Measurements from ENCODE around the gene AHSG. TPM values are rescaled to one million over a fixed set of nuclear protein-coding genes. Genes with fewer than 3 reads are reported as not detected.

Gene AHSG
- total RNA-seq, 4 donors from 2014 or later = 1.1 to 3.6 TPM; not detected in 2

GRCh38 chr3:186637686-186638085, 24.8 kb downstream of the AHSG start:
- no peak for ATAC-seq
- in situ Hi-C loops (cut with MboI; ENCODE audit: low sequenced_read_pairs in 4 of 4) (no loop called here), intact Hi-C loops (cut with DNase I; ENCODE audit: low total_unique reads) (no loop called here)
- Histone ChIP-seq H3K27me3 (peaks cover 0 to 8% (median 2%) of the 10 kb centered on the region in 3 donors), H3K4me3 (no peak overlapping the region), H3K27ac (no peak overlapping the region), H3K4me1 (no peaks in the 10 kb centered on the region), H3K9me3 (no peaks in the 10 kb centered on the region), H3K36me3 (no peaks in the 10 kb centered on the region)
- no peak for TF ChIP-seq POLR2A (IDR thresholded peaks at IDR 0.05)
- TF ChIP-seq, protein P1, sequence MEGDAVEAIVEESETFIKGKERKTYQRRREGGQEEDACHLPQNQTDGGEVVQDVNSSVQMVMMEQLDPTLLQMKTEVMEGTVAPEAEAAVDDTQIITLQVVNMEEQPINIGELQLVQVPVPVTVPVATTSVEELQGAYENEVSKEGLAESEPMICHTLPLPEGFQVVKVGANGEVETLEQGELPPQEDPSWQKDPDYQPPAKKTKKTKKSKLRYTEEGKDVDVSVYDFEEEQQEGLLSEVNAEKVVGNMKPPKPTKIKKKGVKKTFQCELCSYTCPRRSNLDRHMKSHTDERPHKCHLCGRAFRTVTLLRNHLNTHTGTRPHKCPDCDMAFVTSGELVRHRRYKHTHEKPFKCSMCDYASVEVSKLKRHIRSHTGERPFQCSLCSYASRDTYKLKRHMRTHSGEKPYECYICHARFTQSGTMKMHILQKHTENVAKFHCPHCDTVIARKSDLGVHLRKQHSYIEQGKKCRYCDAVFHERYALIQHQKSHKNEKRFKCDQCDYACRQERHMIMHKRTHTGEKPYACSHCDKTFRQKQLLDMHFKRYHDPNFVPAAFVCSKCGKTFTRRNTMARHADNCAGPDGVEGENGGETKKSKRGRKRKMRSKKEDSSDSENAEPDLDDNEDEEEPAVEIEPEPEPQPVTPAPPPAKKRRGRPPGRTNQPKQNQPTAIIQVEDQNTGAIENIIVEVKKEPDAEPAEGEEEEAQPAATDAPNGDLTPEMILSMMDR (IDR thresholded peaks at IDR 0.05 in 4 of 5, conservative IDR thresholded peaks at IDR 0.05 in 1 of 5) = no peak
- no peak for DNase-seq

DNA sequence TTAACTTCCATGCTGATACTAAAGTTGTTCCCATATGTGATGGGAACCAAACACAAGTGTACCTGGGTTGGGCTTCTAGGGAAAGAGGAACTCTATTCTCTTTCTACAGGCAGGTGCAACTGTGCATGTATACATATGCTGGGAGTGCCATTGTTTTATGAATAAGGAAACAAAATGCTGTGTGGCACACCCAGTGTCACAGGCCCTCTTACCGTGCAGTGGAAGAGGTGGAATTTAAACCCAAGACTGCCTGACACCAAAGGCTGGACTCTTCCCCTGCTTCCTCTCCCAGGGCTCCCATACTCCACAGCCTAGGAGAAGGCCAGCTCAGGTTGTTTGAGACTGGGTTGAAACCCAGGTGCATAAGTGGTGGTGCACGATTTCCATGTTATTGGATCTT, 25.4 kb downstream of the AHSG start:
- in situ Hi-C loops (cut with MboI; ENCODE audit: low sequenced_read_pairs in 4 of 4) (no loop called here), intact Hi-C loops (cut with DNase I; ENCODE audit: low total_unique reads) (no loop called here)
- H3K4me3 ChIP-seq = no peak overlapping the region
- DNase-seq = no peak
- TF ChIP-seq POLR2A (IDR thresholded peaks at IDR 0.05) = no peak
- H3K27me3 ChIP-seq = peaks cover 0 to 8% (median 2%) of the 10 kb centered on the region in 3 donors
- no peak overlapping the region for H3K27ac ChIP-seq
- H3K4me1 ChIP-seq = no peaks in the 10 kb centered on the region
- no peaks in the 10 kb centered on the region for H3K36me3 ChIP-seq
- ATAC-seq = no peak
- no peaks in the 10 kb centered on the region for H3K9me3 ChIP-seq

DNA sequence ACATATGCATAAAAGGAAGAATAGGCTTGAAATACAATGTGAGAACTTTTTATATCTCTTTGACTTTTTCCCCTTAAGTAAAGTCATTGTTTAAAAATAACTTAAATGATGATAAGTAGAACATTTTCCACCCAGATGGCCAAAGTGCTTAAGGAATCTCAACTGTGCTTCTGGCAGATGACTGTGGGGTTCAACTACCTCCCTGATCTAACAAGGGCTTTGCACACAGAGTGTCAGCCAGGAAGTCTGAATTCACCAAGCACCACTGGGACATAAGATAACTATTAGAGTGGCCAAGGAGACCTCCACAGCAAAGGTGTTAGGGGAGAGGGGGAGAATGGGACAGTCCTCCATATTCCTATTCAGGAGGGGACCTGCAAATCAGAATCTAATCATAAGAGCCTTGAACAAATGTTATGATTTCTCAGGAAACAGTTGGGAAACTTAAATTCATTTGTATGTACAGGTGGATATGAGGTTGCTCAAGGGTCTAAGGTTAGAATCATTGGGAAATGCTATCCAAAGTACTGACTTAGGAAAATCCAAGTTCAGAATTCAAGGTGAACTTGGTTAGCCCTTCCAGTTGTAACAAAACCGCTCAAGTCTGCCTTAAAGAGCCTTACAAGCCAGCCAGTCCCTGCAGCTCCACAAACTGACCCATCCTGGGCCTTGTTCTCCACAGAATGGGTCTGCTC, 27.1 kb downstream of the AHSG start, which contains the start of gene FETUB:
Gene FETUB (plus strand): TSS at position 622 of the 695 bp plus-strand sequence. CDS start 62 bp downstream, at position 684.
- TF ChIP-seq, protein P1 (IDR thresholded peaks at IDR 0.05 in 4 of 5, conservative IDR thresholded peaks at IDR 0.05 in 1 of 5) = no peak
- TF ChIP-seq POLR2A (IDR thresholded peaks at IDR 0.05) = no peak
- Histone ChIP-seq H3K36me3 (no peaks in the 10 kb centered on the region), H3K4me3 (no peak within 1 kb of the TSS), H3K27me3 (peaks cover 0 to 8% (median 2%) of the 10 kb centered on the region in 3 donors), H3K4me1 (no peaks in the 10 kb centered on the region), H3K9me3 (no peaks in the 10 kb centered on the region), H3K27ac (no peak within 1 kb of the TSS)
- intact Hi-C loops (cut with DNase I; ENCODE audit: low total_unique reads) = no loop called here
- DNase-seq = no peak
- in situ Hi-C loops (cut with MboI; ENCODE audit: low sequenced_read_pairs in 4 of 4) = no loop called here
- ATAC-seq = no peak

GRCh38 chr3:186640473-186640818, 27.6 kb downstream of the AHSG start:
- TF ChIP-seq POLR2A (IDR thresholded peaks at IDR 0.05) = no peak
- TF ChIP-seq, protein P1 (IDR thresholded peaks at IDR 0.05 in 4 of 5, conservative IDR thresholded peaks at IDR 0.05 in 1 of 5) = no peak
- H3K4me3 ChIP-seq = no peak overlapping the region
- intact Hi-C loops (cut with DNase I; ENCODE audit: low total_unique reads) = no loop called here
- H3K9me3 ChIP-seq = no peaks in the 10 kb centered on the region
- no peaks in the 10 kb centered on the region for H3K36me3 ChIP-seq
- H3K27ac ChIP-seq = no peak overlapping the region
- ATAC-seq (no peak), DNase-seq (no peak)
- peaks cover 0 to 8% (median 2%) of the 10 kb centered on the region in 3 donors for H3K27me3 ChIP-seq
- in situ Hi-C loops (cut with MboI; ENCODE audit: low sequenced_read_pairs in 4 of 4) = no loop called here
- no peaks in the 10 kb centered on the region for H3K4me1 ChIP-seq

DNA sequence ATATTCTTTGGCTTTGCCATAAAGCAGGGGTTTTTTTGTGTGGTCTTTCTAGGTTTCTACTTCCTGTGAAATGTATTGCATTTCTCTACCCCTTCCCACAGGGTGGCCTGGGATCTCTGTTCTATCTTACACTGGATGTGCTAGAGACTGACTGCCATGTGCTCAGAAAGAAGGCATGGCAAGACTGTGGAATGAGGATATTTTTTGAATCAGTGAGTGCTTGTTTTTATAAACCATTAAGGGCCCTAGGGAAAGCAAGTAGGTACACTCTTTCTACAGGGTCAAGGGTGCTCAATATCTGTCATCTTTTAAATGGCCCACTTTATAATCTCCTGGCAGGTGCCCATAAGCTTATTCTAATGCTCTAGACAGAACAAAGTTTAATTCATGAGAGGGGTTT, 28.1 kb downstream of the AHSG start:
- in situ Hi-C loops (cut with MboI; ENCODE audit: low sequenced_read_pairs in 4 of 4) = no loop called here
- no peak overlapping the region for H3K27ac ChIP-seq

More for the DNA sequence above, 28.1 kb downstream of the AHSG start:
- Histone ChIP-seq H3K4me1 (no peaks in the 10 kb centered on the region), H3K27me3 (peaks cover 0 to 8% (median 2%) of the 10 kb centered on the region in 3 donors), H3K4me3 (no peak overlapping the region), H3K9me3 (no peaks in the 10 kb centered on the region), H3K36me3 (no peaks in the 10 kb centered on the region)
- DNase-seq = no peak
- no peak for ATAC-seq
- intact Hi-C loops (cut with DNase I; ENCODE audit: low total_unique reads) = no loop called here
- no peak for TF ChIP-seq POLR2A (IDR thresholded peaks at IDR 0.05)
- TF ChIP-seq, protein P1 (IDR thresholded peaks at IDR 0.05 in 4 of 5, conservative IDR thresholded peaks at IDR 0.05 in 1 of 5) = no peak

Measured in gastrocnemius medialis (tissue), 4 donors.